GM12892 (cell line): ENCODE results near the gene ARGLU1.

Source experiments
- DNase-seq: peaks from one replicate; pipeline ENCODE4 v3.0.0; 2011; ENCODE audit not compliant: insufficient read length
- FAIRE-seq: peaks from 2 replicates; lab custom pipeline; 2011; peaks lifted over from hg19 to GRCh38; lab: Jason Lieb, UNC
- POLR2A ChIP-seq: IDR thresholded peaks from 2 replicates; pipeline ENCODE4 v1.6.1; 2011; ENCODE audit warnings: low read depth, low read length, control low read depth
- POLR2AphosphoS5 ChIP-seq: IDR thresholded peaks from 2 replicates; pipeline ENCODE4 v1.6.1; 2011; ENCODE audit warnings: low read depth, low read length, control low read depth
- TAF1 ChIP-seq: IDR thresholded peaks from 2 replicates; pipeline ENCODE4 v1.6.1; 2011; ENCODE audit warnings: low read depth, mild to moderate bottlenecking, control low read depth, low read length, borderline replicate concordance

ARGLU1 gene

GRCh38 chr13:106599875-106600797 is 32.2 kb upstream of the ARGLU1 start:
- no peak for FAIRE-seq
- no peak for DNase-seq

GRCh38 chr13:106597749-106598395 is 29.9 kb upstream of the ARGLU1 start:
- no peak for DNase-seq
- no peak for FAIRE-seq
- TF ChIP-seq POLR2A (no peak), TAF1 (no peak), POLR2AphosphoS5 (no peak)

More at GRCh38 chr13:106599875-106600797, 32.2 kb upstream of the ARGLU1 start:
- no peak for TF ChIP-seq POLR2AphosphoS5

- DNase-seq (no peak), FAIRE-seq (no peak)
- TF ChIP-seq POLR2AphosphoS5 (no peak), TAF1 (no peak), POLR2A (no peak)
Measured at GRCh38 chr13:106597186-106597585, 29.2 kb upstream of the ARGLU1 start.

GRCh38 chr13:106596275-106596937 is 28.5 kb upstream of the ARGLU1 start:
- TF ChIP-seq TAF1 = no peak
- no peak for TF ChIP-seq POLR2AphosphoS5
- TF ChIP-seq POLR2A = no peak
- no peak for DNase-seq
- no peak for FAIRE-seq

GRCh38 chr13:106595625-106596024 is 27.7 kb upstream of the ARGLU1 start:
- DNase-seq (no peak), FAIRE-seq (no peak)
- TF ChIP-seq TAF1 (no peak), POLR2AphosphoS5 (no peak)

- TF ChIP-seq POLR2A (no peak), POLR2AphosphoS5 (no peak), TAF1 (no peak)
- no peak for FAIRE-seq
- DNase-seq = no peak
Measured at GRCh38 chr13:106594980-106595379, 27.0 kb upstream of the ARGLU1 start.

GRCh38 chr13:106593132-106593531 is 25.2 kb upstream of the ARGLU1 start:
- FAIRE-seq (peak; percentile 56), DNase-seq (no peak)
- TF ChIP-seq TAF1 (no peak), POLR2AphosphoS5 (no peak), POLR2A (no peak)

- TF ChIP-seq POLR2AphosphoS5 (no peak), TAF1 (no peak), POLR2A (no peak)
- DNase-seq (no peak), FAIRE-seq (no peak)
Measured at GRCh38 chr13:106591299-106591698, 23.4 kb upstream of the ARGLU1 start.

GRCh38 chr13:106589716-106590115 is 21.8 kb upstream of the ARGLU1 start:
- TF ChIP-seq TAF1 (no peak), POLR2AphosphoS5 (no peak), POLR2A (no peak)
- FAIRE-seq (no peak), DNase-seq (no peak)

- TF ChIP-seq POLR2AphosphoS5 (no peak), TAF1 (no peak), POLR2A (no peak)
- FAIRE-seq (no peak), DNase-seq (no peak)
Measured at GRCh38 chr13:106588367-106588766, 20.4 kb upstream of the ARGLU1 start.

- FAIRE-seq (no peak), DNase-seq (no peak)
- TF ChIP-seq POLR2A = no peak
- TF ChIP-seq TAF1 = no peak
- no peak for TF ChIP-seq POLR2AphosphoS5
Measured at GRCh38 chr13:106587787-106588186, 19.9 kb upstream of the ARGLU1 start.
